ENCODE data around the gene ATAD3B.
"Not testable (repeated sequence)": the region's sequence is repeated elsewhere in the genome, so short reads cannot be mapped to it uniquely, and the experiment has no call there.

The ATAD3B gene

DNA sequence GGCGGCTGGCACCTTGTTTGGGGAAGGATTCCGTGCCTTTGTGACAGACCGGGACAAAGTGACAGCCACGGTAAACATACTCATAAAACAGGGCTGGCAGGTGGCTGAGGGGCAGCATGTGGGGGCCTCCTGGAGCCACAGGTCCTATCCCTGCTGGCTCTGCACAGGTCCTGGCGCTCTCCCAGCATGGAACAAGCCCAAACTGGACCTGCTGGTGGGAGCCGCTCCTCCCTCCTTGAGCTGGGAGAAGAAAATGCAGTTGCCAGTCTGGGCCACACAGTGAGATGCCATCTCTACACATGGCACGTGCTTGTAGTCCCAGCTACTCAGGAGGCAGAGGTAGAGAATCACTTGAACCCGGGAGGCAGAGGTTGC lies 19.2 kb upstream of the ATAD3B start:
- not testable (repeated sequence) for DNase-seq (ENCODE audit: low read depth in 2 of 2)

DNA sequence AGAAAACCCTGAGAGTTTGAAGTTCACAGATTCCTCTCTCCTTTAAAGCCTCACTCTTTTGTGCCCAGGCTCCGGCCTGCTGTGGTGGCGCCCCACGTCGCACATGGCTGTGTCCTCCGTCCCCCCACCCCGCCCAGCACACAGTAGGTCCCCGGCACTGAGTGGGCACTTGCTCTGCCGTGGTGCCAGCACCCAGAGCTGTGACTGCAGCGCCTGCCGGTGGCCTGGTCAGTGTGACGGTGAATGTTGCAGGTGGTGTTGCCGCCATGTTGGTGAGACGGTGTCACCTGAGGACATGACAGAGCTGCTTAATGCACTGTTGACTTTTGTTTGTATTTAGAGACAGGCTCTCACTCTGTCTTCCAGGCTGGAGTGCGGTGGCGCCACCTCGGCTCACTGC lies 18.7 kb upstream of the ATAD3B start:
- no peak for DNase-seq (ENCODE audit: low read depth in 2 of 2)

DNA sequence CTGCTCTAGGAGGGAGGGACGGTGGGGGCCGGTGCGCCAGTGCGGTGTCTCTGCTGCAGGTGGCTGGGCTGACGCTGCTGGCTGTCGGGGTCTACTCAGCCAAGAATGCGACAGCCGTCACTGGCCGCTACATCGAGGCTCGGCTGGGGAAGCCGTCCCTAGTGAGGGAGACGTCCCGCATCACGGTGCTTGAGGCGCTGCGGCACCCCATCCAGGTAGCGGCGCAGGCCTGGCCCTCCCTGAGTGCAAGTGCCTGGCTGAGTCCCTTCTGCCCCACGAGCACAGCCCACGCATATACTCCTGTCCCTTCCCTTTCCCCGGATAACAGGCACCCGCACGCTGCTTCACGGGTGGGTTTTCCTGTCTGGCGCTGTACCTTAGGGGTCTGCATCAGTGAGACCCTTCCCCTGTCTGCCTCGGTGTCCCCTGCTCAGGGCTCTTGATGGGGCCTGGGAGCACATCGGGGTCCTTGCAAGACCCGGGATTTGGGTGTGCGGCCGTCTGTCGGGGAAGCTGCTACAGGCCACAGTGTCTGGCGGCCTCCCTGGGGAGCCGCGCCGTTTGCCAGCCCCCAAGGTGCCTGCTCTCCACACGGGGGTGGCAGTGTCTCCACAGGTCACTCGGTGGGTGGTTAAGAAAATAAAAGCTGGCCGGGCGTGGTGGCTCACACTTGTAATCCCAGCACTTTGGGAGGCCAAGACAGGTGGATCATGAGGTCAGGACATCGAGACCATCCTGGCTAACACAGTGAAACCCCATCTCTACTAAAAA lies 17.1 kb upstream of the ATAD3B start:
- DNase-seq (ENCODE audit: low read depth in 2 of 2) = not testable (repeated sequence)

DNA sequence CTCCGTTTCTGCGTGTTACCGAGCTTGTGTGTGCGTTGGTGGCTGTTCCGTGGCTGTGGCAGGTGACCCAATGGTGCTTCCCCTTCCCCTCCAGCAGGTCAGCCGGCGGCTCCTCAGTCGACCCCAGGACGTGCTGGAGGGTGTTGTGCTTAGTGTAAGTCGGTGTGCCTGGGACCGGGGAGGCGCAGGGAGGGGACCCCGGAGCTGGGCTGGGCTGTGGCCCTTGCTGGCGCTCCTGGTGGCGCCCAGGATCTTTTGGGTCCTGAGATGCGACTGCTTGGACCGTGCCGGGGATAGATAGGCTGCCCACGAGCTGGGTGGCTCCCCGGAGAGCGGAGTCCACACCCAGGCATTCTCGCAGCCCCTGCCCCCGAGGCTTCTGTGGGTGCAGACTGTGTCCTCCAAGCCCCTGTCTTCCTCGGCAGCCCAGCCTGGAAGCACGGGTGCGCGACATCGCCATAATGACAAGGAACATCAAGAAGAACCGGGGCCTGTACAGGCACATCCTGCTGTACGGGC lies 16.1 kb upstream of the ATAD3B start:
- no peak for DNase-seq (ENCODE audit: low read depth in 2 of 2)

DNA sequence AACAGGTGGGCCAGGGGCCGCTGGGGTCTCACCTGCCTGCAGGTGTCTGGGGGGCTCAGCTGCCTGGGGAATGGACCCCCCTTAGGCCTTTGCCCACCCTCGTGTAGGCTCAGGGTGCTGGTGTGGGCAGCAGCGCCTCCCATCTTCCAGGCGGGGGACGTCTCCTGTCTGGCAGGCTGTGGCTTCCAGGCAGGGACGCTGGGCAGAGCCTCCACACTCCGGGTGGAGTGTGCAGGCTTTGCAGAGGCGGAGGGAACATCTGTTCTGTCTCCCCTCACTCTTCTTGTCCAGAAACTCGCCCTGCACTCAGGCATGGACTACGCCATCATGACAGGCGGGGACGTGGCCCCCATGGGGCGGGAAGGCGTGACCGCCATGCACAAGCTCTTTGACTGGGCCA lies 15.6 kb upstream of the ATAD3B start:
- DNase-seq (ENCODE audit: low read depth in 2 of 2) = not testable (repeated sequence)

DNA sequence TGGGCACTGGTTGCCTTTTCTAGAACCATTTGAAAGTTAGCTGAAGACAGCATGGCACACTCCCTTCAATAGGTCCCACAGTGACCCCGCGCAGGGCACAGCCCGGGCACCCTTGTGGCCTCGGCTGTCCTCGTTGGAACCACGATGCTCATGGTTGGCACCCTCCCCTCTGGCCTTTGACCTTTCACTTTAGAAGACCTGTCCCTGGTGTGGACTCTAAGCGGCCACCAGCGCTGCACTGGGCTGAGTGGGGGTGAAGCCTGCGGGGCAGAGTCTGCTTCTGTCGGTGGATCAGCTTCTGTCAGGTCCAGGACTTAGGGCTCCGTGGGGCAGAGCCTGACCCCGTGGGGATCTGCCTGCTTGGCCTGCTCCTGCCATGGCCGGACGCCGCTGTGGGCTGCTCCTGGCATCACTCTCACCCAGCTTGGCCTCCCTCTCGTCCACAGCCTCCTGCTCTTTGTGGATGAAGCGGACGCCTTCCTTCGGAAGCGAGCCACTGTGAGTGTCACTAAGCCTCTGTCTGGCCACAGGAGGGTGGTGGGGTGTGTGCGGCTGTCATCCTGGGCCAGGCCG lies 14.8 kb upstream of the ATAD3B start:
- not testable (repeated sequence) for DNase-seq (ENCODE audit: low read depth in 2 of 2)

DNA sequence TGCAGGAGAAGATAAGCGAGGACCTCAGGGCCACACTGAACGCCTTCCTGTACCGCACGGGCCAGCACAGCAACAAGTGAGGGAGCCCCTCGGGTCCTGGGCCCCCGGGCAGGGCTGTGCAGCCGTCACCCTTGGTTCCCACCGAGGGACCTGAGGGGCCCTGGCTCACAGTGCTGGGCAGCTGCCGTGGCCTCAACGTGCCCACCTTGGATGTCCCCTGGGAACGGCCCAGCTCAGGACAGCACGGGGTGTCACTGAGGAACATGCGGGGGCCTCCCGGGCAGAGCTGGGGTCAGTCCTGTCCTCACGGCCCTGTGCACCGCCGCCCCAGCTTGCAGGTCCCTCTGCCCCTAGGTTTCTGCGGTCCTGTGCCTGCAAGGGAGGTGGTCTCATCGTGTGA lies 12.4 kb upstream of the ATAD3B start:
- not testable (repeated sequence) for DNase-seq (ENCODE audit: low read depth in 2 of 2)

DNA sequence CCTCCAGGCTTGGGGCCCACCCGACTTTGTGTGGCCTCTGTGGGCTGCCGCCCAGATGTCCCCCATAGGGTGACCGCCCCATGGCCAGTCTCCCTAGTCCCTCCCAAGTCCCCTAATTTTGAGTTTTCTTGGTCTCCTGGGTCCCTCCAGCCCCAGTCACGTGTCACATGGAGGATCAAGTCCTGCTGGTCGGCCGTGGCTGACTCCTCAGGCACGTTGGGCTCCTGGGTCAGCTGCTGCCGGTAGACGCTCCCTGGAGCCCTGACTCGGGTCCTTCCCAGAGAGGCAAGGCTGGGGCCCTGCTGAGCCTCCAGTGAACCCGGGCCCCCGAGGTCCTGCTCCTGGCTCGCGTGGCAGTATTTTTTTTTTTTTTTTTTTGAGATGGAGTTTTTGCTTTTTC lies 11.9 kb upstream of the ATAD3B start:
- not testable (repeated sequence) for DNase-seq (ENCODE audit: low read depth in 2 of 2)

DNA sequence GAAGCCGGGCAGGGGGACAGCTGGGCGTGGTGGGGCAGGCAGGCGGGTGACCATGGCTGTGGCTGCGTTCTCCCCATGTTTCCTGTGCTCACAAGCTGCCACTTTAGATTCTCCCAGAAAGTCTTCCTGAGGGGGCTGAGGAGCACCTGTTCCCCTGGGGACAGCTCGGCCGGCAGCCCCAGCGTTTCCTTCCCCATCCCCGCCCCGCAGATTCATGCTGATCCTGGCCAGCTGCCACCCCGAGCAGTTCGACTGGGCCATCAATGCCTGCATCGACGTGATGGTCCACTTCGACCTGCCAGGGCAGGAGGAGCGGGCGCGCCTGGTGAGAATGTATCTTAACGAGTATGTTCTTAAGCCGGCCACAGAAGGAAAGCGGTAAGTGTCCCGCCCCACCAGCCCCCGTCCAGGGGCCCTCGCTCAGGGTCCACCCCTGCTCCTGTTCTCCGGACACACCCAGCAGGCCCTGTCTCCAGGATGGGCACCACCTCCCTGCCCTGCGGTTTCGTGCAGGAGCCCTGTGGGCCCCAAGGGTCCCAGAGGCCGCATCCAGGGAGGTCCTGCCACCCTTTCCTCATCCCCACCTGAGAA lies 10.9 kb upstream of the ATAD3B start:
- no peak for DNase-seq (ENCODE audit: low read depth in 2 of 2)

DNA sequence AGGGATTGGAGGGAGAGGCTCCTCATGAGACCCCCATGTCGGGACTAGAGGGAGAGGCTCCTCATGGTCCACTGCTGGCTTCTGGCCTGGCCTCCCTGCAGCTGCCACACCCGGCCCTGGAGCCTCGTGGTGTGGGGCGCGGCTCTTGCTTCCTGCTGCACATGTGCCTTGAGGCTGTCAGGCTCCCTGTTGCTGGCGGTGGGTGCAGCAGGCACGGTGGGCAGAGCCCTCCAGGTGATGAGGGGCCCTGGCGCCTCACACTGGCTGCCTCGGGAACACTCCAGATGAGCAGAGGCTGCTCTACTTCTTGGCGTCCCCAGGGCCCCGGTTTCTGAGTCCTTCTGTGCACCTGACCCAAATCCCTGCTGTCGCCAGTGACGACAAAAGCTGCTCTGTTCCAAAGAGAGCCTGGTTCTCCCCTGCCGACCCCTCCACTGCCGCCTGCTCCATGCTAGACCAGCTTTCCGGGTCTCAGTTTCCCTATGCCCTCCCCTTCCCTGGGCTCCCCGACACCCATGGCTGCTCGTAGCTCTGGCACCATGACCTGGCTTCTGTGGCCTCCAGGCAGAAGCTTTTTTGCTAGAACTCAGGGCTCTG lies 9.7 kb upstream of the ATAD3B start:
- no peak for DNase-seq (ENCODE audit: low read depth in 2 of 2)

DNA sequence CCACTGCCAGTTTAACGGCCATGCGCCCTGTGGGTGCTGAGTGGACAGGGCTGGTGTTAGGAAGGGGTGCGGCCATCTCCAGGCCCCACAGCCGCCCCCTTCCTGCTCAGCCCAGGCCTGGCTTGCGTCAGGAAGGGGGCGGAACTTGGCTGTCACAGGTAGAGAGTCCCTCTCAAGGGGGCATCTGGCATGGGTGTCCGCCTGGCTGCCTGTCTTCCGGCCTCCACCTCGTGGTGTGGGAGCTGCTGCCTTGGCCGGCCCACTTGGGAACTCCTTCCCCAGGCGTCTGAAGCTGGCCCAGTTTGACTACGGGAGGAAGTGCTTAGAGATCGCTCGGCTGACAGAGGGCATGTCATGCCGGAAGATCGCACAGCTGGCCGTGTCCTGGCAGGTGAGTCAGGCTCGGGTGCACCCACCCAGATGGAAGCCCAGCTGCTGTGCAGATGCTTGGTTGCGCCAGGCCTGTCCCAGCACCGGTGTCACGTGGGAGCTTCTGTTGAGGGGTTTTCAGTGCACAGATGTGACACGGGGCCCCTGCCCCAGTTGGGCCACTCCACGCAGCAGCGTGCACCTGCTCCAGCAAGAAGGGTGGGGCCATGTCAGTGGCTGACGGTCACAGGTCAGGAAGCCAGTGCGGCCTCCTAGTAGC lies 9.1 kb upstream of the ATAD3B start:
- no peak for DNase-seq (ENCODE audit: low read depth in 2 of 2)

DNA sequence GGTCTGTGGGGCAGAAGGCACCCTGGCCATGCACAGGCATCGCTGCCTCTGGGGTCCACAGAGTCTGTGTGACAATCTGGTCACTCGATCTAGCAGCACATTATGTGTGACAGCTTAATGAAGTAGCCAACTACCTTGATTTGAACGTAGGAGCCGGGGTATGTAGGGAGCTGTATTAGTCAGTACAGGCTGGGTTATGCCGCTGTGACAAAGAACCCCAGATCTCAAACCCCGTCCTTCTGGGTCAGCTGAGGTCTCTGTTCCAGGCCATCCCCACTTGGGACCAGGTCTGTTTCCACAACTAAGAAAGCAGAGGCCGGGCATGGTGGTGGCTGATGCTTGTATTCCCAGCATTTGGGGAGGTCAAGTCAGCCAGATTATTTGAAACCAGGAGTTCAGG lies 8.3 kb upstream of the ATAD3B start:
- no peak for DNase-seq (ENCODE audit: low read depth in 2 of 2)

DNA sequence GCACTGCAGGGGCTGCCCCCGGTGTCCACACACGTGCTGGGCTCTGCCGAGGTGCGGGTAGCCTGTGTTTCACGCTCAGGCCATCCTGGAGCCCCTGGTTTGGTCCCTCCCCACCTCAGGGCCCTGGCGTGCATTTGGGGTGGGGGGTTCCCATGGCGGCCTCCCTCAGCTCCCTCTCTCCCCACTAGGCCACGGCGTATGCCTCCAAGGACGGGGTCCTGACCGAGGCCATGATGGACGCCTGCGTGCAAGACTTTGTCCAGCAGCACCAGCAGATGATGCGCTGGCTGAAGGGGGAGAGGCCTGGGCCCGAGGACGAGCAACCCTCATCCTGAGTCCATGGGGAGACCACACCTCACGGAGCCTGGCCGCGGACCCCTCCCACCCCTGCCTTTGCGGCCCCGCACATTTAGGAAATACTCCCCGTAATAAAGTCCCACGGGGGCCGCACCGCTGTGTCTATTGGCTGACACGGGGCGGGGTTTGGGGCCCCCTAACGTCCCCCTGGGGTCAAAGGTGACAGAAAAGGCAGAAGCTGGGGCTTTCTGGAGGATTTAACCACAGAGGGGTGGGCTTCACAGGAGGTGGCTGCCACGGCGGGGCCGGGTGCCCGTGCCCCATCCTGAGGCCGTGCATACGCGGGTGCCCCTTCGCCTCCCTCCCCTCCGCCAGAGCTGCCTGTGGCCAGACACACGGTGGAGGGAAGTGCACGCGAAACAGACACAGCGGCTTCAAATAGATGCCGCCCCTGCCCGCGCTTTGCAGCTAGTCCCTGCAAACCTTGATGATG lies 3.2 kb upstream of the ATAD3B start:
- DNase-seq (ENCODE audit: low read depth in 2 of 2) = not testable (repeated sequence)

DNA sequence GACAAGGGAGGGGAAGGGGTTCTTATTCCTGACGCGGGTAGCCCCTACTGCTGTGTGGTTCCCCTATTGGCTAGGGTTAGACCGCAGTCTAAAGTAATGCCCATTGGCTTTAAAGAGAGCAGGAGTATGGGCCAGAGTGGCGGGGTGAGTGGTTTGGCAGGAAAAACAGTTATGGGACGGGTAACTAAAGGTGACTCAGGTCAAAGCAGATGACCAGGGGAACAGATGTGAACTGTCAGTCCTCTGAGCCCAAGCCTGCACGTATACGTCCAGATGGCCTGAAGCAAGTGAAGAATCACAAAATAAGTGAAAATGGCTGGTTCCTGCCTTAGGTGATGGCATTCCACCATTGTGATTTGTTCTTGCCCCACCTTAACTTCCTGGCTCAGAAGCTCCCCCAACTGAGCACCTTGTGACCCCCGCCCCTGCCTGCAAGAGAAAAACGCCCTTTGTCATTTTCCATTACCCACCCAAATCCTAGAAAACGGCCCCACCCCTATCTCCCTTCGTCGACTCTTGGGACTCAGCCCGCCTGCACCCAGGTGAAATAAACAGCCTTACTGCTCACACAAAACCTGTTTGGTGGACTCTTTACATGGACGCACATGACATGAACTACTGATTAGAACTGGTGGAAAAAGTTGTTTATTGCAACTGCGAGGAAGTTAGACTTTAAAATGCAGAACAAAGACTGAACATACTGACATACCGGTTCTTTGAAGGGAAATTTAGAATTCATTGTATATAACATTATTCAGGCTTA lies 758 bp upstream of the ATAD3B start:
- DNase-seq (ENCODE audit: low read depth in 2 of 2) = no peak

DNA sequence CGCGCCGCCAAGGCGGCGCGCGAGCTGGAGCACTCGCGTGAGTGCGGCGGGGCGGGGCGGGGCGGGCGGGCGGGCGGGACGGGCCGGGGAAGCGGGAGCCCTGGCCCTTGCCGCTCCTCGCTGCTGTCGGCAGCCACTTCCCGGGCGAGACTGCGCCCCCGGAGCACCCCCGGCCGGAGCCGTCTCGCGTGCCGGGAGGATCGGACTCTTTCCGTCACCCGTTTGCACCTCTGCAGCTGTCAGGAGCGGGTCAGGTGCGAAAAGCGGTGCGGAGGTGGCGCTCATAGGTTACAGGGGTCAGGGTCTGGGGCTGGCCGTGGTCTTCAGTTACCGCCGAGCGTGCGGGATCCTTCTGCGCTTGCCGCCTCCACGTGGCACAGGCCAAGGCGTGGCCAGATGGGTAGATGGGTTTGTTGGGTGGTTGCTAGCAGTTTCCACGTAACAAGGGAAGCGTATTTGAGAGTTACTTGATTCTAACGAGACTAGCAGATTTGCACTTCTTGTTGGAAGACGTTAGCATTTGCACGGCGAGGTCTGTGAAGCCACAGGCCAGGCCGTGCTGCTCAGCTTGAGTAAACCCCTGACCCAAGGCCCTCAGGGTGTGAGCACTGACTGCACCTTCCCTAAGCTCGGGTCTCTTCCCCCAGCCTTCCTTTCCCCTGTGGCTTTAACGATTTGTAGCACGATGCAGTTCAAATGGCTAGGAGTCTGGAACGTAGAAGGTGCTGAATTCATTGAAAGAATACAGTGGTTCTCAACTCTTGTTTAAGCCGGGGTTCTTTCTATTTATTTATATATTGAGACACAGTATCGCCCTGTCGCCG lies 700 bp downstream of the ATAD3B start:
- not testable (repeated sequence) for DNase-seq (ENCODE audit: low read depth in 2 of 2)

DNA sequence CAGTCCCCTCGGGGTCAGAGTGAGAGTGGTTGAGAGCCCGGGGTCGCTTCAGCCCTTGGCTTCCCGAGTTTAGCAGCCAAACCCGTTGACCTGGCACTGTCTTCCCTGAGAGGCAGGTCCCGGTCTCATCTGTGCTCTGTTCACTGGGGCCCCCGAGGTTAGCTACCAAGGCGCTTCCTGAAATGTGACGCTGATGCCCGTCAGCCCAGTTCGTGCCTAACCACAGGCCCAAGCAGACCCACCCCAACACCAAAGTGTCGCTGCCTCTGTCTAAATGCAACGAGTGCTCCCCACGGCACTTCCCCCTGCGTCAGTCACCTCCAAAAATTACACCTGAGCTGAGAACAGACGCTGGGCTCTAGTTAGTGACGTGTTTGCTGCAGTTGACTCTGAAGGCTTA lies 4.4 kb downstream of the ATAD3B start:
- not testable (repeated sequence) for DNase-seq (ENCODE audit: low read depth in 2 of 2)

DNA sequence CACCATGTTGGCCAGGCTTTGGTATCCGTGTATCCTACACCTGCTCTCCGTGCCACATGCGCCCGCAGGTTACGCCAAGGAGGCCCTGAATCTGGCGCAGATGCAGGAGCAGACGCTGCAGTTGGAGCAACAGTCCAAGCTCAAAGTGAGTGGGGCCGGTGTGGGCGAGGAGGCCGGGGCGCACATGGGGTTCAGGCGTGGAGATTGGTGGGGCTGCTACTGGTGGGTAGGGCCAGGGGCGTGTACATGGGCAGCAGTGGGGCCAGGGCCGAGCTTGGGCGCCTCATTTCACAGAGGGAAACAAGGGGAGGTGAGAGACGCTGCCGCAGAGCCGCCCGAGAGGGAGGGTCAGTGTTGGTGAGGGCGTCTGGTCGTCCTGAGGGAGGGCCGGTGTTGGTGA lies 5.6 kb downstream of the ATAD3B start:
- no peak for DNase-seq (ENCODE audit: low read depth in 2 of 2)

DNA sequence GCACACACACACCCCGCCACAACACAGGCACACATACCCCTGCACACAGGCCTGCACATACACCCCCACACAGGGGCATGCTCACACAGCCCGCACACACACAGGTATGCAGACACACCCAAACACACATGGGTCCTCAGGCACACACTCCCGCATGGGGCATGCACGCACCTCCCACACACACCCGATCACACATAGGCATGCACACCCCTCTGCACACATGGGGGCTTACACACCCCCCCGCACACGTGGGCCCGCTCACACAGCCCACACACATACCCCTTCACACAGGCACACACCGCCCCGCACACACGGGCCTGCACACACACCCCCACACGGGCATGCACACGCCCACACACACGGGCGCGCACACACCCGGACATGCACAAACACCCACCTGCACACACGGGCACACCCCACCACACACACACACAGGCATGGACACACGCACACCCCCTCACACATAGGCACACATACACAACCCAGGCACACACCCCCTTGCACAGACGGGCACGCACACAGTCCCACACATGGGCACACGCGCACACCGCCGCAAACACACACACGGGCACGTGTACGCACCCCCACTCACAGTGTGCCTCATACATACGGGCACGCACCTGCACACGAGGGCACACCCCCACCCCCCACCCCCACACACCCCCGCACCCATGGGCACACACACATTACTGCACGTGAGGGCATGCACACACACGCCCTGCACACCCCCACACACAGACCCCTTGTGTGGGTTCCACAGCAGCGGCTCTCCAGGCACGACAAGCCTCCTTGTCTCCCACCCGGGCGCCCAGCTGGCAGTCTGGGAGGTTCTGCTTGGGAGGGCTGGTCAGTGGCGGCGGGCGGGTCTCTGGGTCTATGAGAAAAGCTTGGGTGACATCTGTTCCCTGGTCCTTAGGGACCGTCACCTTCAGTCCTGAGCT lies 8.3 kb downstream of the ATAD3B start:
- DNase-seq (ENCODE audit: low read depth in 2 of 2) = no peak

DNA sequence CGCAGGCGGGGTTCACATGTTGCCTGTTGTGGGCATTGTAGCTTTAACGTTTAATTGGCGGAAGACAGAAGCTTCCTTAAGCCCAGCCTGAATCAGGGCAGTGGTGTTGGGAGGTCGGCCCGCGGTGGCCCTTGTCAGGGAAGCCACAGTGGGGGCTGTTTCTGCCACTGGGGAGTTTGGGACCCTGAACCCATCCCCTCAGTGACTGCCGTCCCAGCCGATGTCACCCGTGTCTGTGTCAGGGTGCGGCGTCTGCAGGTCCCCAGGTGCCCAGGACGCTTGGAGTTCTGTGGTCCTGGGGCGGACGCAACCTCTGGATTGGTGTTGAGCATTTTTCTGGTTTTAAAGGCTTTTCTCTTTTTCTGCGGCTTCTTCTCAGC lies 8.9 kb downstream of the ATAD3B start:
- DNase-seq (ENCODE audit: low read depth in 2 of 2) = not testable (repeated sequence)
